SK-N-SH (cell line): ENCODE results near the gene SEC16B. TPM values are rescaled to one million over a fixed set of nuclear protein-coding genes. Genes with fewer than 3 reads are reported as not detected.
"Not testable (repeated sequence)": the region's sequence is repeated elsewhere in the genome, so short reads cannot be mapped to it uniquely, and the experiment has no call there.

ENCODE experiments used
- CTCF ChIA-PET: fragments of 300-600, 350-600 bp; formaldehyde crosslinking; extraction: SDS; loops from one replicate; lab custom pipeline; 2021; lab: Yijun Ruan, JAX
- POLR2A ChIA-PET: fragments of 350-600 bp; sonication (Branson Sonifier 250); formaldehyde crosslinking; extraction: SDS; loops from one replicate; lab custom pipeline; 2020; ENCODE audit warnings: antibody characterized with exemption, inconsistent platforms; lab: Yijun Ruan, JAX
- DNase-seq: peaks from one replicate; pipeline ENCODE4 v3.0.0; 2012
- H2AFZ ChIP-seq: fragments of 200-600 bp; sonication (generic); 2 replicates; pipeline ENCODE4 v1.8.1; 2016; ENCODE audit warnings: antibody characterized with exemption, mild to moderate bottlenecking, low read depth
- H3F3A ChIP-seq: fragments of 200-600 bp; sonication (generic); replicated peaks from 2 replicates; pipeline ENCODE3; 2016; ENCODE audit warnings: antibody characterized with exemption, mild to moderate bottlenecking; ENCODE audit not compliant: insufficient read depth
- H3K27ac ChIP-seq, 2 experiments: fragments of 200-500 bp in 1 of 2; fragments of 200-600 bp in 1 of 2; sonication (Bioruptor generic) in 1 of 2; sonication (generic), shearing (Covaris generic) in 1 of 2; 2 replicates each; pipeline versions ENCODE4 v1.5.1 to v1.6.1; 2014 to 2016; ENCODE audit warnings: low read depth in 2 of 2, inconsistent platforms in 1 of 2, low read length in 1 of 2, mild to moderate bottlenecking in 1 of 2, mixed read lengths in 1 of 2
- H3K27me3 ChIP-seq: fragments of 200-600 bp; sonication (generic), shearing (Covaris generic); 2 replicates; pipeline ENCODE4 v1.6.1; 2016; ENCODE audit warnings: mixed run types; ENCODE audit not compliant: insufficient read depth
- H3K36me3 ChIP-seq, 2 experiments: fragments of 200-500 bp in 1 of 2; fragments of 200-600 bp in 1 of 2; sonication (Bioruptor generic) in 1 of 2; sonication (generic) in 1 of 2; replicated peaks in 1 of 2; 2 replicates each; pipeline versions ENCODE3 to v1.5.1; 2014 to 2016; ENCODE audit warnings: low read length in 1 of 2, mild to moderate bottlenecking in 1 of 2; ENCODE audit not compliant: insufficient read depth in 2 of 2, control insufficient read depth in 1 of 2
- H3K4me1 ChIP-seq, 2 experiments: fragments of 200-500 bp in 1 of 2; fragments of 200-600 bp in 1 of 2; sonication (Bioruptor generic) in 1 of 2; sonication (generic), shearing (Covaris generic) in 1 of 2; 2 replicates each; pipeline versions ENCODE4 v1.5.1 to v1.6.1; 2014 to 2016; ENCODE audit warnings: low read depth in 1 of 2, low read length in 1 of 2, mixed run types in 1 of 2; ENCODE audit not compliant: insufficient read depth in 2 of 2, control insufficient read depth in 1 of 2
- H3K4me2 ChIP-seq: fragments of 200-600 bp; sonication (generic), shearing (Covaris generic); 2 replicates; pipeline ENCODE4 v1.6.1; 2017; ENCODE audit warnings: mixed run types
- H3K4me3 ChIP-seq, 2 experiments: fragments of 200-500 bp in 1 of 2; fragments of 200-600 bp in 1 of 2; sonication (Bioruptor generic) in 1 of 2; sonication (generic), shearing (Covaris generic) in 1 of 2; 2 replicates each; pipeline versions ENCODE4 v1.5.1 to v1.8.1; 2014 to 2016; ENCODE audit warnings: low read depth in 2 of 2, inconsistent platforms in 1 of 2, low read length in 1 of 2, mild to moderate bottlenecking in 1 of 2, mixed read lengths in 1 of 2, moderate library complexity in 1 of 2
- H3K79me2 ChIP-seq: fragments of 200-600 bp; sonication (generic); 2 replicates; pipeline ENCODE4 v1.8.1; 2017; ENCODE audit warnings: mild to moderate bottlenecking; ENCODE audit not compliant: insufficient read depth
- H3K9ac ChIP-seq: fragments of 200-600 bp; sonication (generic); 2 replicates; pipeline ENCODE4 v1.6.1; 2017; ENCODE audit warnings: mixed run types
- H3K9me2 ChIP-seq: fragments of 200-600 bp; sonication (generic); 2 replicates; pipeline ENCODE4 v1.6.1; 2017; ENCODE audit warnings: mixed run types
- H3K9me3 ChIP-seq: fragments of 200-600 bp; sonication (generic); 2 replicates; pipeline ENCODE4 v1.6.1; 2017; ENCODE audit warnings: mixed run types, mild to moderate bottlenecking, moderate library complexity
- H4K20me1 ChIP-seq: fragments of 200-600 bp; sonication (generic); 2 replicates; pipeline ENCODE4 v1.6.1; 2017; ENCODE audit warnings: mild to moderate bottlenecking, mixed run types; ENCODE audit not compliant: insufficient read depth
- EP300 ChIP-seq, 2 experiments: IDR thresholded peaks; 2 replicates each; pipeline versions ENCODE4 v1.4.0 to v1.6.1; 2012; ENCODE audit warnings: borderline replicate concordance in 1 of 2, low read depth in 1 of 2, low read length in 1 of 2
- GABPA ChIP-seq: IDR thresholded peaks from 2 replicates; pipeline ENCODE4 v1.4.0; 2012; ENCODE audit warnings: low read depth, mild to moderate bottlenecking
- GATA2 ChIP-seq: sonication (generic); formaldehyde crosslinking; IDR thresholded peaks from 2 replicates; pipeline ENCODE4 v1.5.0; 2020; ENCODE audit warnings: mild to moderate bottlenecking, missing genetic modification reagents
- JUND ChIP-seq: IDR thresholded peaks from 2 replicates; pipeline ENCODE4 v1.4.0; 2012
- MXI1 ChIP-seq: IDR thresholded peaks from 2 replicates; pipeline ENCODE4 v1.6.1; 2012; ENCODE audit warnings: mild to moderate bottlenecking, low read depth, low read length, improper control_type of control experiment
- NFIC ChIP-seq: IDR thresholded peaks from 2 replicates; pipeline ENCODE4 v1.4.0; 2012; ENCODE audit warnings: borderline replicate concordance
- RAD21 ChIP-seq: IDR thresholded peaks from 2 replicates; pipeline ENCODE4 v1.6.1; 2012; ENCODE audit warnings: mild to moderate bottlenecking, low read length
- RCOR1 ChIP-seq: fragments of 150-350 bp; IDR thresholded peaks from 2 replicates; pipeline ENCODE4 v1.6.1; 2017; ENCODE audit warnings: antibody characterized with exemption, low read length
- RXRA ChIP-seq: IDR thresholded peaks from 2 replicates; pipeline ENCODE4 v1.4.0; 2012; ENCODE audit warnings: low read depth, mild to moderate bottlenecking, borderline replicate concordance
- SIN3A ChIP-seq: IDR thresholded peaks from 2 replicates; pipeline ENCODE4 v1.6.1; 2012; ENCODE audit warnings: low read depth, mild to moderate bottlenecking, low read length, moderate library complexity, borderline replicate concordance
- ZBTB33 ChIP-seq: IDR thresholded peaks from 2 replicates; pipeline ENCODE4 v1.4.0; 2012; ENCODE audit warnings: low read depth, borderline replicate concordance
- WGBS: methylation state at CpG from one replicate; pipeline ENCODE4 v1.1.6; 2017; ENCODE audit warnings: low lambda C conversion rate; 5-methylcytosine and 5-hydroxymethylcytosine counted together
- polyA plus RNA-seq, 3 experiments: library from polyadenylated mRNA; depleted of rRNA; stranded (reverse); fragments of >200 nt; gene quantifications; 2 replicates each; pipeline ENCODE4 v1.2.3, GENCODE V29; 2012
- TF ChIP-seq, protein P1 (sequence below): IDR thresholded peaks from 2 replicates; pipeline ENCODE4 v1.6.1; 2012; ENCODE audit warnings: mild to moderate bottlenecking, low read depth, low read length, moderate library complexity

SEC16B gene
- polyA plus RNA-seq, 1 of the 3 experiments (the other 2 are of a cell fraction) = 0.31 TPM

- TF ChIP-seq SIN3A (no peak), ZBTB33 (no peak)
- TF ChIP-seq, protein P1, sequence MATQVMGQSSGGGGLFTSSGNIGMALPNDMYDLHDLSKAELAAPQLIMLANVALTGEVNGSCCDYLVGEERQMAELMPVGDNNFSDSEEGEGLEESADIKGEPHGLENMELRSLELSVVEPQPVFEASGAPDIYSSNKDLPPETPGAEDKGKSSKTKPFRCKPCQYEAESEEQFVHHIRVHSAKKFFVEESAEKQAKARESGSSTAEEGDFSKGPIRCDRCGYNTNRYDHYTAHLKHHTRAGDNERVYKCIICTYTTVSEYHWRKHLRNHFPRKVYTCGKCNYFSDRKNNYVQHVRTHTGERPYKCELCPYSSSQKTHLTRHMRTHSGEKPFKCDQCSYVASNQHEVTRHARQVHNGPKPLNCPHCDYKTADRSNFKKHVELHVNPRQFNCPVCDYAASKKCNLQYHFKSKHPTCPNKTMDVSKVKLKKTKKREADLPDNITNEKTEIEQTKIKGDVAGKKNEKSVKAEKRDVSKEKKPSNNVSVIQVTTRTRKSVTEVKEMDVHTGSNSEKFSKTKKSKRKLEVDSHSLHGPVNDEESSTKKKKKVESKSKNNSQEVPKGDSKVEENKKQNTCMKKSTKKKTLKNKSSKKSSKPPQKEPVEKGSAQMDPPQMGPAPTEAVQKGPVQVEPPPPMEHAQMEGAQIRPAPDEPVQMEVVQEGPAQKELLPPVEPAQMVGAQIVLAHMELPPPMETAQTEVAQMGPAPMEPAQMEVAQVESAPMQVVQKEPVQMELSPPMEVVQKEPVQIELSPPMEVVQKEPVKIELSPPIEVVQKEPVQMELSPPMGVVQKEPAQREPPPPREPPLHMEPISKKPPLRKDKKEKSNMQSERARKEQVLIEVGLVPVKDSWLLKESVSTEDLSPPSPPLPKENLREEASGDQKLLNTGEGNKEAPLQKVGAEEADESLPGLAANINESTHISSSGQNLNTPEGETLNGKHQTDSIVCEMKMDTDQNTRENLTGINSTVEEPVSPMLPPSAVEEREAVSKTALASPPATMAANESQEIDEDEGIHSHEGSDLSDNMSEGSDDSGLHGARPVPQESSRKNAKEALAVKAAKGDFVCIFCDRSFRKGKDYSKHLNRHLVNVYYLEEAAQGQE = no peak
- TF ChIP-seq, all 33 proteins: peak for 0
Measured at GRCh38 chr1:177995369-177995768, 25.5 kb upstream of the SEC16B start (continued).

GRCh38 chr1:177986281-177986680 lies 16.4 kb upstream of the SEC16B start:
- H3K27ac ChIP-seq, H3K4me2 ChIP-seq, H4K20me1 ChIP-seq, H3K9me3 ChIP-seq, H3K79me2 ChIP-seq, H3K27me3 ChIP-seq, H3K9ac ChIP-seq, H2AFZ ChIP-seq, H3K36me3 ChIP-seq, H3K4me3 ChIP-seq, H3K4me1 ChIP-seq, DNase-seq, POLR2A ChIA-PET, H3F3A ChIP-seq, H3K9me2 ChIP-seq: not testable (repeated sequence)
- WGBS = 46% methylated on average over 5 of the region's 5 CpGs
- CTCF ChIA-PET = interaction anchor here (0.9 kb wide), 1 partner anchor 45 kb away, joined by 3 read pairs; no protein-coding TSS in a partner anchor

DNA sequence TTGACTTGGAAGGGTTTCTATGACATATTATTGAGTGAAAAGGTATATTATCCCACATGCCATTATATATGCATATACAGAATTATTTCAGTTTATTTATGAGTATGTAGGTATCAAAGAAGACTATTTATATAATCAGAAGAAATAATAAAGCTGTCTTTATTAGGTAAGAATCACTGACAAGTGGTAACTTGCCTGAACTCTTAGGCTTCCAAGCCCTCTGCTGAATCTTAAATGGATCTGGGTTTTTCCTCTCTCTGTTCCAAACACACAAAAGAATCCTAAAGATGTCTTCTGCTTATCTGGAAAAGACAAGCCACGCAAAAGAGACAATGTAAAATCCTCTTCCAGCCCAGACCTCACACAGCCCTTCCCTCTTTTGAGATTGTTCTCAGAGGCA lies 14.9 kb upstream of the SEC16B start:
- TF ChIP-seq RCOR1 (no peak), GATA2 (no peak), JUND (no peak), EP300 (IDR thresholded peaks at IDR 0.05; ENCODE audit: borderline replicate concordance in 1 of 2, low read depth in 1 of 2, low read length in 1 of 2) (no peak), RAD21 (no peak), MXI1 (no peak), RXRA (no peak), NFIC (no peak), GABPA (no peak)
- WGBS = 44% methylated on average over 1 of the region's 1 CpG
- Histone ChIP-seq H3K36me3 (no peaks in the 10 kb centered on the region), H3K4me3 (no peak overlapping the region), H3K9me3 (no peaks in the 10 kb centered on the region), H3K79me2 (no peaks in the 10 kb centered on the region), H3K27ac (no peak overlapping the region), H3K4me2 (no peak overlapping the region), H3K27me3 (no peaks in the 10 kb centered on the region), H3K9me2 (no peaks in the 10 kb centered on the region), H3K9ac (no peak overlapping the region), H3F3A (no peaks in the 10 kb centered on the region), H2AFZ (no peak overlapping the region; the same call in 1 of the 2 replicates), H4K20me1 (no peaks in the 10 kb centered on the region), H3K4me1 (no peaks in the 10 kb centered on the region)
- ChIA-PET CTCF (no interaction called here), POLR2A (no interaction called here)
- no peak for DNase-seq
